HG03460 (cell line): Measurements from ENCODE around the gene FCMR.
A peak's percentile ranks its signal among the peaks of the same experiment; 100 is the strongest.

Experiments
- ATAC-seq: cut with Tn5 transposase; IDR thresholded peaks from one replicate; pipeline ENCODE4 v1.9.1; 2021; ENCODE audit not compliant: unreplicated experiment

The FCMR gene, protein sequence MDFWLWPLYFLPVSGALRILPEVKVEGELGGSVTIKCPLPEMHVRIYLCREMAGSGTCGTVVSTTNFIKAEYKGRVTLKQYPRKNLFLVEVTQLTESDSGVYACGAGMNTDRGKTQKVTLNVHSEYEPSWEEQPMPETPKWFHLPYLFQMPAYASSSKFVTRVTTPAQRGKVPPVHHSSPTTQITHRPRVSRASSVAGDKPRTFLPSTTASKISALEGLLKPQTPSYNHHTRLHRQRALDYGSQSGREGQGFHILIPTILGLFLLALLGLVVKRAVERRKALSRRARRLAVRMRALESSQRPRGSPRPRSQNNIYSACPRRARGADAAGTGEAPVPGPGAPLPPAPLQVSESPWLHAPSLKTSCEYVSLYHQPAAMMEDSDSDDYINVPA

DNA sequence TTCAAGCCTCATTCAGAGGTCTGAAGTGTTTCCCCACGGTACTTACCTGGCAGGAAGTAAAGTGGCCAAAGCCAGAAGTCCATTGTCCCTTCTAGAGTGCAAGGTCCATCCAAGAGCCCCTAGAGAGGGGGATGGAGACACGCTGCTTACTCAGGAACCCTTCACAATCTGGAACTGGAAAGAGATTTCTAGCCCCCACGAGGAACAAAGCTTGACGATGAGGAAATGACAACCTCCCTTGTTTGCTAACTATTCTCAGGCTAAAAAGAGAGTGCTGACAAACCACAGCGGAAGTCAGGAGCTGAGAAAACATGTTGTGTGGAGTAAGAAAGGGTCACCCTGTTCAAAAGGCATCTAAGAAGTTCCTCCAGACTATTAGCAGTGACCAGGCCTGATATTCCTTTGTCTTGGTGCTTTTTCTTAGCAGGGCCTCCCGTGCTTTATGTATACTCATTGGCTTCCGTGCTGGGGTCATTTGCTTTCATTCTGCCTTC is at the start of gene FCMR:
Gene FCMR (minus strand): TSS at position 170 of the 494 bp plus-strand sequence. CDS start 87 bp downstream, at position 83.
- no peak for ATAC-seq

- peak; percentile 56 for ATAC-seq
These were observed 49.4 kb upstream of the FCMR start for GRCh38 chr1:206971029-206971655.

DNA sequence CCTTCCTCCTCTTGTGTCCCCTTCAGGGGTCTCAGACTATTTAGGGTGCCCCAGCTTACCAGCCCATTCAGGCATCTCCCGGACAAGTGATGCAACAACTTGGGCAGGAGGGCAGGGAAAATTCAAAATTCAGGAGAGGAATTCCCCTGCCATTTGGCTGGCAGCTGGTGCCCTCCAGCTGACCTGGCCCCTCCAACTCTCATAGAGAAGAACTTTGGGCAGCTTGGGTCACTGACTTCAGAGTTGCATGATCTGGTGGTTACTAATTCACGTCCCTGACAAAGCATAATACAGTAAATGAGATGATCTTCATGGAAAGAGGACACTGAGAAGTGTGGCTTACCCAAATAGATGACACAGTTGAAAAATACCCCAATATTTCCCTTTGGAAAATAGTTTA is 48.7 kb upstream of the FCMR start, which contains the start of gene FCAMR:
Gene FCAMR (minus strand): TSS at position 15 of the 400 bp plus-strand sequence. CDS start 335 bp downstream, outside the sequence.
- no peak for ATAC-seq

GRCh38 chr1:206969090-206969489 is 47.3 kb upstream of the FCMR start:
- ATAC-seq, result no peak

GRCh38 chr1:206967096-206967849 is 45.5 kb upstream of the FCMR start:
- peak; percentile 61 for ATAC-seq

GRCh38 chr1:206965781-206966180 is 44.0 kb upstream of the FCMR start:
- no peak for ATAC-seq

- no peak for ATAC-seq
These were observed 42.0 kb upstream of the FCMR start for GRCh38 chr1:206963740-206964139.

DNA sequence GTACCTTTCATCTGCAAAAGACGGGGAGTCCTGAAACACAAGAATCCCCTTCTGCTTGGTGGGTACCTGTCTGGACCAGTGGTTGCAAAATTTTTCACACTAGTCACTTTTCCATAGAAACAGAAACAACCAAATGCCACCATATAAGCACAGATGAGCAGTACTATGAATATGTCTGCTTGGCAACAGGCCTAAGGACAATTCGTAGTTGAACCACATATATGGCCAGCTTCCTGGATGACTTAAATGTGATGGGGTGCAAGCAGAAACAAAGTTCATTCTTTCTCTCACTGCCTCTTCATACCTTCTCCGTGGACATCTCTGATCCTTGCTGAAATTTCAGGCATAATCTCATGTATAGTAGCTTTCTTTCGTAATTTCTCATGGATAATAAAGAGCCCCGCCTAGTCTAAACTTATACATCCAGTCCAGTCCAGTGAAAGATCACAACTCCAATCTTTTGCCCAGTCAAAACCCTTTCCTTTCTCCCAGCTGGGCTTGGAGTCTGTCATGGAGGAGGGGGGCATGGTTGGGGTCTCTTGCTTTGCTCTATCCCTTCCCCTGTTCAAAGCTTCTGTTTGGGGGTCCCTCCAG is 41.5 kb upstream of the FCMR start:
- no peak for ATAC-seq

DNA sequence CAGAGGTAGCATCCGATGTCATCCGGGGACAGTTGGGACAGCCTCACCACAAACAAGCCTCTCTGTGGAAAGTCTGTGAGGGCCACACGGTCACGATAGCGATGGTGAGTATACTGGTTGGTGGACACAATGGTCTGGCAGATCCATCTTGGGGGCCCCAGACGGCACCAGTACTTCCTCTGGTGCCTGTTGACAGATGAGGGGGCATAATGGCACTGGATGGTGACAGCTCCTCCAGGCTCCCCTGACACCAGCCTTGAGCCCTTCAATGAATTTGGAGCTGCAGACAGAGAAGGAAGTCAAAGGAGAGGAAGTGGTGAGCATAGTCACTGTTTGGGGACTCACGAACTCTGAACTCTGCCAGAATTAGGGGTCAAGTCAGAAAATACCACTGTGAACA is 40.5 kb upstream of the FCMR start:
- no peak for ATAC-seq

DNA sequence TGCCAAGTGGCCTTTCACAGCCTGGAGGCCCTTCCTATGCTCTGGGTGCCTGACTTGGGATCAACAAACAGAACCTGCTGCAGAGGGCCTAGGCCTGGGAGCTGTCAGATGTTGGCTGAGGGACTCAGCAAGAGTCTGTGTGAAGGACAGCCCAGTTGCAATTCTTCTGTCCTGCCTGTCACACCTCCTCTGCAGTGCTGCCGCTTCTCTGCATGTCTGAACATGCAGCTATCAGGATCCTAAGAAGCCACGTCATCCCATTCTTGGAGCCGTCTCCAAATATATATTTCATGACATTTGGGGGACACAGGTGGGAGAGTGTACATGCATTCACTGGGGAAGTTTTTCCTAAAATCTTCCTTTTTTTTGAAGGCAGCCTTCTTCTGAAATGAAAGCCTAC is 39.9 kb upstream of the FCMR start:
- ATAC-seq, result no peak

DNA sequence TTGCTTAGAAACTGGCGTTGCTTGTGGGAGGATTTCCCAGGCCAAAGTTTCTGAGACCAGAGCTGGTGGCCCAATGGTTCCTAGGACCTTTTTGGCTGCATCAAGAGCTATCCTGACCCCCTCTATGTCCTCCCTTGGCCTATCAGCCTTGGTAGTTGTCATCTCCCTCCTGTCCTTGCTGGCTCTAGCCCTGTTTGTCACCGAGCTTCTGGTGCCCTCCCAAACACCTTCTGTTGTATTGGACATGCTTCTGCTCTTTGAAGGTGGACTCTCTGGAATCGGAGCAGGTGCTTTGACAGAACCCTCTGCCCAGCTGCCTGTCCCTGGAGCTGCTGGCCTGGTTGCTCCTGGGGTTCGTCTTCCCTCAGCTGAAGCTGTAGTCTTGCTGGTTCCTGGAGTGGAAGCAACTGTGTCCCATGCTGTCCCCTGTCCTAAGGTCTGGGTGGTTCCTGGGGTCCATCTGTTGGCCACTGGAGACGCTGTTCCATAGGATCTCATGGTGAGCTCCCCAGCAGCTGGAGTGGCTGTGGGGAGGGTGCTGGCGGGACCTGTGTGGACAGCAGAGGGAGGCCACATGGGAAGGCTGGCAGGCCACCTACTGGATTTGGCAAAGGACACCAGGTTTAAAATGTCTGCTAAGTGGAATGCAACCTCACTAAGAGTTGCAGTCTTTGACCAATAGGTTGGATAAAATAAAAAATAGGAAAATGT is 39.1 kb upstream of the FCMR start:
- ATAC-seq, result no peak

GRCh38 chr1:206958144-206958543 is 36.4 kb upstream of the FCMR start:
- no peak for ATAC-seq

DNA sequence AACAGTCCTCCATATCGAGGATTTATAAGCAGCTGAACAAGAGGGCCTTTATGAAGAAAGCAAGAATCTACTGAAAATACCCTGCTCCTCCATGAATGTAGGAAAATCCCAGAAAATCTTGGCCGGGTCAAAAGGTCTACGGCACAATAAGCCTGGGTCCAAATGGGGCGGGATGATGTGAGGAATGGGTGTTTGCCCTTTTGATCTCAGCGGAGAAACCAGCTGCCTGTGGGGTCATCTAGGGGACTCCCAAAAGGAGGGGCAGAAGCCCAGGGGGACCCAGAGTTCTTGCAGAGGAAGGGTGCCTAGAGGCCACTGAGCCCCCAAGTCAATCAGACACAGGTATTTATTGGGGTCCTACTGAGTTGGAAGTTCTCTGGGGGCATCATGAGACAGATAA is 35.9 kb upstream of the FCMR start:
- no peak for ATAC-seq

DNA sequence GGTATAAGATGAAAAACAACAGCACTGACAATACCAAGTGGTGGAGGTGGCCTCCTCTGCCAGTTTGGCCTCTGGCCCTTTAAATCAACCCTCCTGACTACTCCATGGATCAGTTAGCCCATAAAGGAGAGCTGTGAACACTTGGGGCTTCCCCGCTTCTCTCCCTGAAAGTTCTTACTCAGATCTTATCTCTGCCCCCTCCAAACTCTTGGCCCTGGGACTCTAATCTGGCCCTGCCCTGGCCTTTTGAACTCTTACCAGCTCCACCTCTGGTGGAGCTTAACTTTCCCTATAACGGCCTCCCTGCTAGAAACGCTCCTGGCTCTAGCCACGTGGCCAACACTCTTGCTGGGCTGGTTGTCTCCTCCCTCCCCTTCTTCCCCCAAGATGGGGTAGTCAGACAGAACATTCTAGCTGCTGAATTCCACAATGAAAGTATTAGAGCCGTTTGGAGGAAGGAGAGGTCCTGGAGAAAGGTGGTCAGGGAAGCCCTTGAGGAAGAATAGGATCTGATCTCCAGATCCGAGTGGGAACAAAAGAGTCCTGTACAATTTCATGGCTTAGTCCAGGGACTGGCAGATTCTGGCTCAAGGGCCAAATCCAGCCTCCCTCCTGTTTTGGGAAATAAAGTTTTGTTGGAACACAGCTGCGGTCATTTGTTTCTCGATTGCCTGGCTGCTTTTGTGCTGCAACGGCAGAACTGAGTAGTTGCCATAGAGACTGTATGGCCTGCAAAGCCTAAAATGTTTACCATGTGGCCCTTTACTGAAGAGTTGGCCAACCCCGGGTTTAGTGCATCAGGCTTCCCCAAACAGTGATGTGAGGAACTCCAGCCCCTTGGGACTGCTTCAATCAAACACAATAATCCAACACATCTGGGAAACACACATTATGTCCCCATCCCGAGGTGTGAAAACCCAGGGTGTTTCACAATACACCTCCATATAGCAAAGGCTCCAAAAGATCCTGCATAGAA is 34.0 kb upstream of the FCMR start:
- ATAC-seq, result no peak

GRCh38 chr1:206954459-206955342 is 33.0 kb upstream of the FCMR start:
- ATAC-seq, result no peak

DNA sequence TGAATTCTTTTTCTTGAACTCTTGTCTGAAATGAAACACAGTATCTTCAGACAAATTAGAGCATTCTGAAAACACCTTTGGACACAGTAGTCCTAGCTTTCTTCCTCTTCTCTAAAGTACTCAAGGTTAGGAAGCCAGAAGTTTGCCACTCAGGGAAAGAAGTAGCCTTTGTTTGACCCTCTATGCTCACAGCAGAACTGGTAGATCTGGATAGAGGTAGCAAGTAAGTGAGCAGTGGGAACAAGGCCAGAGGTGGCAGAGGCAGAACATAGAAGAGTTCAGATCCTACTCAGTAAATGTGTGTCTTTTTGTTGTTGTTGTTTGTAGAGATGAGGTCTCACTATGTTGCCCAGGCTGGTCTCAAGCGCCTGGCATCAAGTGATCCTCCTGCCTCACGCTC is 31.9 kb upstream of the FCMR start:
- ATAC-seq, result no peak

DNA sequence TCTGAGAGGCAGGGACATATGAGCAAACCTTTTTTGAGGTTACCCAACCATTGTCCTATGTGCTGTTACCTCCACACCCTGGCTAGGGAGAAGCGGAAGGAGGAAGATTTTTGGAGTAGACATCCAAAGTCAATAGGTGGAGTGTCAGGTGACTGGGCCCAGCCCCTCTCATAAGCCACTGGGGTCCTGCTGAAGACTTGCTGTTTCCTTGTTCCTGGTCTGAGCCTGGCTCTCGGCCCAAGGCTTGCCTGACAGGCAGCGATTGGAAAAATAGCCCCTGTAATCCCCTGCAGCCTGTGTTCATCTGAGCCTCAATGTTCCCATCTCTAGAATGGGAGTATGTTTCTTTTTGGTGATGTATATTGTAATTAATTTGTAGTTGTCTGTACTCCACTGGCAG is 31.4 kb upstream of the FCMR start:
- no peak for ATAC-seq

GRCh38 chr1:206952171-206952570 is 30.4 kb upstream of the FCMR start:
- ATAC-seq, result no peak
